GM10266 (cell line): ENCODE measurements around the gene PLD4.

Experiments
- DNase-seq: peaks from one replicate; pipeline ENCODE4 v3.0.0; 2012; ENCODE audit errors: extremely low spot score
- TF ChIP-seq, protein P1 (sequence below): IDR thresholded peaks from 2 replicates; pipeline ENCODE4 v1.5.1; 2012; ENCODE audit warnings: mild to moderate bottlenecking, low read depth; ENCODE audit not compliant: control insufficient read depth, insufficient read depth; ENCODE audit errors: missing control alignments

The PLD4 gene

DNA sequence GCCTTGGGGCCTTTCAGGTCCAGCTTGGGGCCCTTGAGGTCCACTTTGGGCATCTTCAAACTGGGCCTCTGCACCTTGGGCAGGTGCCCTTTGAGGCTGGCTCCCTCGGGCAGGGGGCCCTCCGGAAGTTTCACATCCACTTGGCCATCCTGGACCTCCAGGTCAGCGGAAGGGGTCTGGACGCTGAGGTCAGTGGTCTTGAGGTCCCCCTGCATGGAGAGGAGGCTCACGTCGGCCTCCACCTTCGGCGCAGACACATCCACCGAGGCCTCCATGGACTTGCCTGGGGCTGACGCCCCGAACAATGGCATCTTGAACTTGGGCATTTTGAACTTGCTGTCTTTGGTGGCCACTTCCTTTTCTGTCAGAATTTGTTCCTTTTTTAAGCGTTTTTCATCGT, 28.4 kb downstream of the PLD4 start:
- no peak for DNase-seq
- TF ChIP-seq, protein P1, sequence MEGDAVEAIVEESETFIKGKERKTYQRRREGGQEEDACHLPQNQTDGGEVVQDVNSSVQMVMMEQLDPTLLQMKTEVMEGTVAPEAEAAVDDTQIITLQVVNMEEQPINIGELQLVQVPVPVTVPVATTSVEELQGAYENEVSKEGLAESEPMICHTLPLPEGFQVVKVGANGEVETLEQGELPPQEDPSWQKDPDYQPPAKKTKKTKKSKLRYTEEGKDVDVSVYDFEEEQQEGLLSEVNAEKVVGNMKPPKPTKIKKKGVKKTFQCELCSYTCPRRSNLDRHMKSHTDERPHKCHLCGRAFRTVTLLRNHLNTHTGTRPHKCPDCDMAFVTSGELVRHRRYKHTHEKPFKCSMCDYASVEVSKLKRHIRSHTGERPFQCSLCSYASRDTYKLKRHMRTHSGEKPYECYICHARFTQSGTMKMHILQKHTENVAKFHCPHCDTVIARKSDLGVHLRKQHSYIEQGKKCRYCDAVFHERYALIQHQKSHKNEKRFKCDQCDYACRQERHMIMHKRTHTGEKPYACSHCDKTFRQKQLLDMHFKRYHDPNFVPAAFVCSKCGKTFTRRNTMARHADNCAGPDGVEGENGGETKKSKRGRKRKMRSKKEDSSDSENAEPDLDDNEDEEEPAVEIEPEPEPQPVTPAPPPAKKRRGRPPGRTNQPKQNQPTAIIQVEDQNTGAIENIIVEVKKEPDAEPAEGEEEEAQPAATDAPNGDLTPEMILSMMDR, result no peak

DNA sequence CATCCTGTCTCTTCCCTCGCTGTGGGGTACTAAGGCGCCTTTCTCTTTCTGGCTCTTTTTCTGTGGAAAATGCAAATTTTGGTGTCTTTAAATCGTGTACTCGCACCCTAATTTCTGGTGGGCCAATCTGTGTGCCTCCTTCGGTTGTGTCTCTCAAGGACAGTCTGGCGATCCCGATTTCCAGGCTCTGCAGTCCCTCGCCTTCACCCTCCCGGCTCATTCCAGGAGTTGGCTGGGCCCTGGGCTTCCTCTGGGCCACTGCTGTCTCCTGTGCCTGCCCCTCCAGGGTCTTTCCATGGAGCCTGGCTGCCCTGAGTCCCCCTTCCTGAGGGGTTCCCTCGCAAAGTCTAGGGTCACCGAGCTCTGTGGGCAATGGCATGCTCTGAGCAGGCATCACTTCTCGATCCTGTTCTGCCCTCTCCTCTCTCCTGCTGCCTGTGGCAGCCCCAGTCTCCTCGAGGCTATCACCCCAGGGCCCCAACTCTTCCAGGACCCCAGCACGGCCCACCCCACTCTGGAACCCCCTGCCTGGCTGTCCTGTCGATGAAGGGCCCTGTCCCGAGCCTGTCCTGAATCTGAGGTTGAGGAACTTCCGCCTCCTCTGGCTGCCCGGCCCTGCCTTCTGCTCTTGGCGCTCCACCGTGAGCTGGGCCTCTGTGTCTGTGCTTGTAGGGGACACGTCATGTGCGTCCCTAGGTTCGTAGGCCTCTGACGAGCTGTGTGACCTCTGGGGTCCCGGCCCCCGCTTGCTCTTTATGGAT, 29.4 kb downstream of the PLD4 start:
- TF ChIP-seq, protein P1, result no peak
- no peak for DNase-seq

DNA sequence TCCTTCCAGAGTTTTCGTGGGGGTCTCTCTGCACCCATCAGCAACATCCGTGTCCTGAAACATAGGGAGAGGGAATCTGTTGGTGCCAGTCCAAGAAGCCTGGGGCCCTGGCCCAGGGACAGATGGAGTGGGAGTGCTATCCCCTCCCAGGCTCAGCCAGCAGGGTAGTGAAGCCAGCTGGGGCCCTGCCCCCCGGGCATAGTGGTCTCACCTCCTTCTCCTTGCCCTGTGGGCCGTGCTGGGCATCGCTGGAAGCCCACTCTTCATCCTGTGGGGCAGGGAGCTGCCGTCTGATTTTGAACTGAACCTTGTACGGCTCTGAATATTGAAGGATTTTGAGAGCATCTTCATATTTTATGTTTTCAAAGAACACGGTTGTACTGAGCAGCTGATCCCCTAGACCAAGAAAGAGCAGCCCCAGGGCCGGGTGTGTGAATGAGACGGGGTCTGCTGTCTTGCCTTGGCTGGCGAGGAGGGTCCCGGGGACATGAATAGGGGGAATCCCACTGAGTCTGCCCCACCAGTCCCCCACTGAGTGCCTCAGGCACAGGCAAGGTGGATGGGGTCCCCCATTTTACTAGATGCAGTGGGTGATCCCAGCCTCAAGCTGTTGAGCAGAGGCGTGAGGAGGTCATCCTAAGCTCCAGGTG, 30.2 kb downstream of the PLD4 start:
- no peak for DNase-seq
- TF ChIP-seq, protein P1, result no peak

DNA sequence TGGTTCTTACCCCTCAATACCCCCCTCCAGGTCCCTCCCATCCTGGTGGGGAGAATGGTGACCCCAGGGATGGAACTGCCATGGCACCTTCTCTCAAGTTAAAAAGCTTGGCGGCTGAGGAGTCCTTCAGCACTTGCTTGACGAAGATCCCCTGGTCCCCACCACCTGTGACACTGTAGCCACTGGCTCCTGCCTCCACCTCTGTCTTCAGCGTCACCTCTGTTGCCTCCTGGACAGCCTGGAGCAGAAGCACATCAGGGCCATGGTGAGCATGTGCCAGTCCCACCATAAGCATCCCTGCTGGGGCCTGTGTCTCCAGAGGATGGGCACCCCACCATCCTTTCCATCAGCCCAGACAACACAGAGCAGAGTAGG, 30.7 kb downstream of the PLD4 start:
- DNase-seq, result no peak
- TF ChIP-seq, protein P1, result no peak

DNA sequence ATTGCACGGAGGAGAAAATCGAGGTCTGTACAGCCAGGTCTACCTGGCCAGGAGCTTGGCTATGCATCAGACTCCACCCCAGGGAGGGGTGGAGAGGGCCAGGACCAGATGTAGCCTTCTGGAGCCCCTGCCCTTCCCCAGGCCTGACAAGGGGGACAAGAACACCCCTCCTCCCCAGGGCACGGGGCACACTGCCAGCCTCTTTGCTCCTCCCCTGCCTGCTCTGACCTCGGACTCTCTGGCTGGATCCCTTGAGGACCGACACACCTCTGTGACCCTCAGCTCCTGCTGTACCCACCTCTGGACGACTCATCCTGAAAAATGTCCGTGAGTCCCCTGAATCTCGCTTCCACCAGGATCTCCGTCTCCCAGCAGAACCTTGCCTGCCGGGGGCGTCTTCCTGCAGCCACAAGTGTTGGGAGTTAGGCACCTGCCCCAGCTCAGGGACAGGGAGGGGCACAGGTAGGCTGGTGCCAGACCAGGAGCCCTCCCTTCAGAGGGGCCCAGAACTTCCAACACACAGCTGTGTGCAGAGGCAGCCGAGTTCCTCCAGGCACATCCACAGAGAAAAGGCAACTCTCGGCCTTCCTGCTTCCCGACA, 31.7 kb downstream of the PLD4 start:
- TF ChIP-seq, protein P1, result no peak
- DNase-seq, result no peak

DNA sequence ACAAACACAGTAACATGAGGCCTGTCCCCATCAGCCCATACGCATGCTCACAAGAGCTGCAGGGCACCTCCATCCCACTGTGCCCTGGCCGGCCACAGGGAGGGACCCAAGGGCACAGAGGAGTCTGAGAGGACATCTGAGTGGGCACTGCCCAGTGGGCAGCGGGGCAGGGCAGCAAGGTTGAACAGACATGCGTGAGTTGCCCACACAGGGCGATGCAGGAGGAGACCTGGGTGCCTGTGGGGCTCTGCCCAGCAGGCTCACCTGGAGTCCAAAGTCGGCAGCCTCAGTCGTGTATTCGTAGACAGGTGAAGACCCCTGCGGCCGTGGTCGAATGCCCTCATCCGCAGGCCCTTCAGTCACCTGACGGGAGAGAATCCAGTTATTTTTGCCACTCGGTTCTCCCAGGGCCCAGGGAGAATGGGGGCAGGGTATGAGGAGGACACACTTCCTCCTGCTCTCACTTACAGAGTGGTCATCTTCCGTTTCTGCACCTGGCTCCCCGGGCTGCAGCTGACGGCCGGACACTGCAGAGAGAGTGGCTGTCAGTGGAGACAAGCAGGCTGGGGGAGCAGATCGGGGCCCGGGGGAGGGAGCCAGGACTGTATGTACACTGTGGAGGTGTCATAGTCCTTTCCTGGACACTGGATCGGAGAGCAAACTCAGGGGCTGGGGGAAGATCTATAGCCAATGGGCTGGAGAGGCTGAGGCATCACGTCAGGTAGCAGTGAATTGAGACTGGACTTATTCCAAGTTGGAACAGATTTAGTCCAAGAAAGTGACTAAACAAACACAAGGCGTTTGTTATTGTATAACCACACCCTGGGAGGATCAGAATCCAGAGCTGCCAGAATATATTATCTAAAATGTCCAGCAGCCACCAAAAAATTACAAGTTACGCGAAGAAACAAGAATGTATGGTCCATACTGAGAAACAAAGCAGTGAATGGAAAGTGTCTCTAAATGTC, 32.8 kb downstream of the PLD4 start:
- TF ChIP-seq, protein P1, result no peak
- no peak for DNase-seq
